Esophagus muscularis mucosa (tissue), 4 donors: ENCODE measurements around the gene GPR37L1.

ENCODE experiments used
- EP300 ChIP-seq: sonication (generic); formaldehyde crosslinking; IDR thresholded peaks from one replicate; pipeline ENCODE4 v1.6.1; 2017; ENCODE audit warnings: antibody characterized with exemption
- POLR2AphosphoS5 ChIP-seq, 2 donors: sonication (generic); formaldehyde crosslinking; IDR thresholded peaks; one replicate each; pipeline ENCODE4 v1.6.1; 2017; ENCODE audit warnings: antibody characterized with exemption in 2 of 2
- TF ChIP-seq, protein P1 (sequence below), 3 experiments: fragments of 200-600 bp in 2 of 3; fragments of 450-650 bp in 1 of 3; sonication (generic) in 2 of 3; IDR thresholded peaks; one replicate each; pipeline ENCODE4 v1.5.1; 2017 to 2019; ENCODE audit warnings: antibody characterized with exemption in 3 of 3, mild to moderate bottlenecking in 2 of 3, moderate library complexity in 1 of 3

DNA sequence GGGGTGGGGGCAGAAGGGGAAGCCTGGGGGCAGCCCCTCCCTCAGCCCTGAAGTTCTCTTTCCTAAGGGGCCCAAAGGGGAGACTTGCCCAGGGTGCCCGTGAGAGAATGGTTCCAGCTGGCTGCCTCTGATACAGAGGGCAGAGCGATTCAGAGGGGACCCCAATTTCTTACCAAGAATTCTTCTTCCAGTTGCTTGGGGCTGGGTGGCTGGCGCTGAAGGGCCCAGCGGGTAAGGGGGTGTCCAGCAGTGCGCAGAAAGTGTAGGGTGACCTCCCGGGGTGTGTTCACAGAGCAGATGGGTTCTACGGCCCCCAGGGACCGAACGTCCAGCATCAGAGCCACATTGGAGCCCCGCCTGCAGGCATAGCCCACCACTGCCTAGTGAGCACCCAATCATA is 35.2 kb downstream of the GPR37L1 start:
- TF ChIP-seq, protein P1, sequence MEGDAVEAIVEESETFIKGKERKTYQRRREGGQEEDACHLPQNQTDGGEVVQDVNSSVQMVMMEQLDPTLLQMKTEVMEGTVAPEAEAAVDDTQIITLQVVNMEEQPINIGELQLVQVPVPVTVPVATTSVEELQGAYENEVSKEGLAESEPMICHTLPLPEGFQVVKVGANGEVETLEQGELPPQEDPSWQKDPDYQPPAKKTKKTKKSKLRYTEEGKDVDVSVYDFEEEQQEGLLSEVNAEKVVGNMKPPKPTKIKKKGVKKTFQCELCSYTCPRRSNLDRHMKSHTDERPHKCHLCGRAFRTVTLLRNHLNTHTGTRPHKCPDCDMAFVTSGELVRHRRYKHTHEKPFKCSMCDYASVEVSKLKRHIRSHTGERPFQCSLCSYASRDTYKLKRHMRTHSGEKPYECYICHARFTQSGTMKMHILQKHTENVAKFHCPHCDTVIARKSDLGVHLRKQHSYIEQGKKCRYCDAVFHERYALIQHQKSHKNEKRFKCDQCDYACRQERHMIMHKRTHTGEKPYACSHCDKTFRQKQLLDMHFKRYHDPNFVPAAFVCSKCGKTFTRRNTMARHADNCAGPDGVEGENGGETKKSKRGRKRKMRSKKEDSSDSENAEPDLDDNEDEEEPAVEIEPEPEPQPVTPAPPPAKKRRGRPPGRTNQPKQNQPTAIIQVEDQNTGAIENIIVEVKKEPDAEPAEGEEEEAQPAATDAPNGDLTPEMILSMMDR (IDR thresholded peaks at IDR 0.05) = no peak
- TF ChIP-seq POLR2AphosphoS5 (IDR thresholded peaks at IDR 0.05) (no peak), EP300 (no peak)
